ENCODE measurements around the gene SFXN1.

GRCh38 chr5:175561085-175561484, 82.7 kb downstream of the SFXN1 start:
- TF ChIP-seq CTCF (conservative IDR thresholded peaks at IDR 0.05) (no peak), EZH2 (IDR thresholded peaks at IDR 0.05; ENCODE audit: low read depth) (no peak)
